Stimulated activated CD4-positive, alpha-beta T cell treated with anti-CD3 and anti-CD28 coated beads, Interleukin-12 subunit alpha, Interleukin-12 subunit beta, amount 100 ng/mL, for 24 hours (primary cell): ENCODE data around the gene DHRS2.

Source experiments
- DNase-seq, 2 experiments: peaks; one replicate each; pipeline ENCODE4 v3.0.0-alpha.2; 2020; ENCODE audit warnings: low read depth in 2 of 2

The DHRS2 gene

DNA sequence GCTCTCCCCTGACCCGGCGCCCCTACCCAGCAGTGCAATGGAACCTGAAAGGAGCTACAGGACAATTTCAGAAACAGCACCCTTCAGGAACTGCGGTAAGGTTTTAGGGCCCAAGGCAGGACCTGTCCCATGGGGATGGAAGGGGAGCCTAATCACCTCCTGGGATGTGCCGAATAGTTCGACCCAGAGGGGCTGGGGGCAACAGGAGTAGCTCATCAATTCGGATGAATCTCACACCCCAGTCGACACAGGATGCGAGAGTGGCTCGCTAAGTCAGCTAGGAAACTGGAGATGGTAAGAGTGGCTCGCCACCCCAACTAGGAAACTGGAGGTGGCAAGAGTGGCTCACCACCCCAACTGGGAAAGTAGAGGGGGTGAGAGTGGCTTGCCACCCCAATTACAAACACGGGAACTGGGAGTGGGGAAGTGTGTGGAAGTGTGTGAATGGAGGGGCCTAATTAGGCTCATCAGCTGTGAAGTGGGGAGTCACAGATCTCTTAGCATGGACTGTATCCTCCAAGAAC is 57.1 kb downstream of the DHRS2 start:
- DNase-seq, result no peak

DNA sequence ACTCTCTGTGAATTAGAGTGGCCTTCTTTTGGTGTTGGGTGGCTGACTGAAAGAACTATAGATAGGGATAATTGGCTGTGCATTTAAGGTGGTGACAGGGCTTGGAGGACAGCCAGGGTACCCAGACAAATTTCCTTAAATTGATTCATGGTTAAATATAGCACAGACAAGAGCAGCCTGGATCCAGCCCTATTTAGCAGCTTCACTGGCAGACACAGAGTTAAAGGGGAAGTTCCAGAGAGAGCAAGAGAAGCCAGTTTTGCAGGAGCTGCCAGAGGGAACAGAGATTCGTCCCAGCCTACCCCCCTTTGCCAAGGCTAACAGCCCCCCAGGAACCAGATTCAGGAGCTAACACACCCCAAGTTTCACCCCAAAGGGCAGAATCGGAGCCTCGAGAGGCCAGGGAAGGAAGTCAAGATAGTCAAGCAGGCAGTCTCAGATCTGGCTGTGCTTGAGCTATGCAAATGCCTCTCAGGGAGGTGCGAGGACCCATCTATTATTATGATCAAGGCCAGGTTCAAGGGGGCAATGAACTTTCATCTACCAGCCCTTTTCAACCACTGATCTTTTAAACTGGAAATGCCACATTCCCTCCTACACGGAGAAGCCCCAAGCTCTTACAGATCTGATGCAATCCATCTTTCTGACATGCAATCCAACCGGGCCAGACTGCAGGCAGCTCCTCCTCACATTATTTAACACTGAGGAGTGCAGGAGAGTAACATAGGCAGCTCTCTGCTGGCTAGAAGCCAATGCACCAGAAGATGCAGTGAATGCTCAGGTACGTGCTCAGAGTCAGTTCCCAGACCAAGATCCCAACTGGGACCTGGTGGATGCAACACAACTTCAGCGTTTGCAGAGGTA is 58.2 kb downstream of the DHRS2 start:
- DNase-seq, result no peak
